GM12891 (cell line): ENCODE data around the gene SYNCRIP.

ENCODE experiments used
- DNase-seq: peaks from one replicate; pipeline ENCODE4 v3.0.0; 2011; ENCODE audit warnings: low spot score; ENCODE audit not compliant: insufficient read length
- FAIRE-seq: peaks from 2 replicates; lab custom pipeline; 2011; peaks lifted over from hg19 to GRCh38; lab: Jason Lieb, UNC
- PAX5 ChIP-seq: IDR thresholded peaks from 2 replicates; pipeline ENCODE4 v1.6.1; 2011; ENCODE audit warnings: low read length, moderate library complexity, mild to moderate bottlenecking; ENCODE audit not compliant: insufficient read depth, severe bottlenecking
- POLR2A ChIP-seq: IDR thresholded peaks from 2 replicates; pipeline ENCODE4 v1.6.1; 2011; ENCODE audit warnings: low read depth, low read length, control low read depth
- POLR2AphosphoS5 ChIP-seq: IDR thresholded peaks from 2 replicates; pipeline ENCODE4 v1.6.1; 2011; ENCODE audit warnings: low read depth, low read length, control low read depth
- POU2F2 ChIP-seq: IDR thresholded peaks from 2 replicates; pipeline ENCODE4 v1.6.1; 2011; ENCODE audit warnings: low read depth, mild to moderate bottlenecking, control low read depth, low read length, moderate library complexity
- SPI1 ChIP-seq: IDR thresholded peaks from 2 replicates; pipeline ENCODE4 v1.6.1; 2011; ENCODE audit warnings: low read depth, low read length, control low read depth
- TAF1 ChIP-seq: IDR thresholded peaks from 2 replicates; pipeline ENCODE4 v1.6.1; 2011; ENCODE audit warnings: low read depth, low read length, control low read depth

SYNCRIP gene

GRCh38 chr6:85678602-85679444 lies 36.1 kb upstream of the SYNCRIP start:
- DNase-seq (peak; percentile 76), FAIRE-seq (peak; percentile 94)
- TF ChIP-seq POLR2A, result peak; percentile 100
- no peak for TF ChIP-seq SPI1
- TF ChIP-seq POU2F2, result peak; percentile 98
- TF ChIP-seq POLR2AphosphoS5, result peak; percentile 100
- TF ChIP-seq TAF1, result peak; percentile 99
- TF ChIP-seq PAX5, result peak; percentile 31

GRCh38 chr6:85678026-85678601 lies 35.4 kb upstream of the SYNCRIP start:
- FAIRE-seq (peak; percentile 26), DNase-seq (no peak)
- no peak for TF ChIP-seq SPI1
- TF ChIP-seq TAF1, result peak; percentile 42; the same call in 1 of the 2 replicates
- TF ChIP-seq POLR2AphosphoS5, result no peak
- no peak for TF ChIP-seq POU2F2

GRCh38 chr6:85677234-85677956 lies 34.7 kb upstream of the SYNCRIP start:
- FAIRE-seq, result no peak
- no peak for DNase-seq
- TF ChIP-seq POU2F2 (no peak), POLR2A (no peak), PAX5 (no peak), TAF1 (no peak), SPI1 (no peak), POLR2AphosphoS5 (no peak)

- FAIRE-seq, result no peak
- peak; percentile 45; the same call in 1 of the 2 replicates for TF ChIP-seq POLR2AphosphoS5
- no peak for TF ChIP-seq PAX5
Observed at GRCh38 chr6:85676086-85676729, 33.5 kb upstream of the SYNCRIP start.

GRCh38 chr6:85675030-85675819 lies 32.5 kb upstream of the SYNCRIP start:
- TF ChIP-seq POLR2AphosphoS5, result peak; percentile 56; the same call in 1 of the 2 replicates
- TF ChIP-seq POU2F2, result no peak
- peak; percentile 64; the same call in 1 of the 2 replicates for TF ChIP-seq POLR2A
- FAIRE-seq, result peak; percentile 16
- no peak for DNase-seq

More at GRCh38 chr6:85676086-85676729, 33.5 kb upstream of the SYNCRIP start:
- DNase-seq, result no peak

GRCh38 chr6:85674604-85675003 lies 31.9 kb upstream of the SYNCRIP start:
- FAIRE-seq (no peak), DNase-seq (no peak)
- no peak; the same call in 1 of the 2 replicates for TF ChIP-seq POLR2A
- TF ChIP-seq POLR2AphosphoS5, result no peak; the same call in none of the 2 replicates
- no peak for TF ChIP-seq POU2F2
- no peak for TF ChIP-seq TAF1
- no peak for TF ChIP-seq PAX5
- TF ChIP-seq SPI1, result no peak

- FAIRE-seq (no peak), DNase-seq (no peak)
- TF ChIP-seq SPI1, result no peak
- TF ChIP-seq POLR2A, result peak; percentile 67
- TF ChIP-seq PAX5, result no peak
- TF ChIP-seq TAF1, result no peak
- peak; percentile 48; the same call in 1 of the 2 replicates for TF ChIP-seq POLR2AphosphoS5
- no peak for TF ChIP-seq POU2F2
Observed at GRCh38 chr6:85673198-85674139, 30.8 kb upstream of the SYNCRIP start.

GRCh38 chr6:85672623-85673022 lies 29.9 kb upstream of the SYNCRIP start:
- DNase-seq (no peak), FAIRE-seq (no peak)
- TF ChIP-seq POLR2A (no peak; the same call in 1 of the 2 replicates), PAX5 (no peak), POU2F2 (0 out of 2 replicates have a peak, but pooled peaks have one; percentile 28), SPI1 (no peak), TAF1 (no peak), POLR2AphosphoS5 (no peak)
